GM12872 (cell line): Measurements from ENCODE around the gene BICDL2.

Experiments used
- CTCF ChIP-seq: IDR thresholded peaks from 3 replicates; pipeline ENCODE4 v1.5.1; 2011; ENCODE audit warnings: low read depth, mild to moderate bottlenecking, low read length, moderate library complexity; ENCODE audit not compliant: insufficient read depth

The BICDL2 gene

GRCh38 chr16:3075523-3075915, 38.8 kb upstream of the BICDL2 start:
- no peak for TF ChIP-seq CTCF

DNA sequence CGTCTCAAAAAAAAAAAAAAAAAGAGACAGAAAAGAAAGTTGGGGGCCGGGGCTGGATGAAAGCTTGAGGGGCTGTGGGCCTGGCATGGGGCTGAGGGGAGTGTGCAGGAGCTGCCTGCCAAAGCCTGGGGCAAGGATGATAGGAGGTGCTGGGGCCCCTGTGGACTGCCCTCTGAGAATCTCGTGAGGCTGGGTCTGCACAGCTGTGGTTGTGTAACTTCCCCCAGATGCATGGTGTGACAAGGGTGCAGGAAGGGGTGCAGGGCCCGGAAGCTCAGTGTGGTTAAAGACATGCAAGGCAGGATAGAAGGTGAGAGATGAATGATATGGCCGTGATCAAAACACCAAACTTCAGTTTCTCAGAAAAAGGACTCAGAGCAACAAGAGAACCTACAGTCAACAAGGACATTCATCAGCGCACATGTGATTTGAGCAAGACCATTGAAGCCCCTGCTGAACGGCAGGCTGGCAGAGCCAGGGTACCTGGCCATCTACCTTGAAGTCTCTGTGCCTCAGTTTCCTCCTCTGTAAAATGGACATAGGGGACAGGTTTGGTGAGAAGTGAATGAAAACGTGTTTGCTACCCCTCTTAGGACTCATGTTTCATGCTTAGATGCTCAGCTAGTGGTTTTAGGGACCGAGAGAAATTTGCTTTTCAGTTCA, 38.2 kb upstream of the BICDL2 start:
- TF ChIP-seq CTCF: no peak

- TF ChIP-seq CTCF: no peak
Measured at GRCh38 chr16:3073448-3073847, 36.7 kb upstream of the BICDL2 start.

- TF ChIP-seq CTCF: no peak
Measured at GRCh38 chr16:3071655-3072054, 34.9 kb upstream of the BICDL2 start.

GRCh38 chr16:3070608-3071111, 33.9 kb upstream of the BICDL2 start:
- TF ChIP-seq CTCF: no peak

DNA sequence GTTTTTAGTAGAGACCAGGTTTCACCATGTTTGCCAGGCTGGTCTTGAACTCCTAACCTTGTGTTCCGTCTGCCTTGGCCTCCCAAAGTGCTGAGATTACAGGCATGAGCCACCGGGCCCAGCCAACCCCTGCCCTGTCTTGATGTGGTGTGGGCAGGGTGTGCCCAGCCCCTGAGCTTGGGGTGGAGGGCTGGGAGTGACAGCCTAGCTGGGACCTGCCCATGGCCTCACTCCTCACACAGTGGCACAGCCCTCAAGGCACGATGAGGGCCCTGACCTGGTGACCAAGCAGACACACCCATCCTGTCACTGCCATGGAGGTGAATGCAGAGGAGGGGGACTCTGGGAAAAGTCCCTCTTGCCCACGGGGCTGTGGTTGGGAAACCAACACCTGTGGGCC, 31.7 kb upstream of the BICDL2 start:
- no peak for TF ChIP-seq CTCF

GRCh38 chr16:3066440-3066748, 29.6 kb upstream of the BICDL2 start:
- no peak for TF ChIP-seq CTCF
